ENCODE measurements around the gene ZSCAN5B. TPM values are rescaled to one million over a fixed set of nuclear protein-coding genes. Genes with fewer than 3 reads are reported as not detected.

Gene ZSCAN5B
- total and polyA plus RNA-seq, 8 donors: 0.07 TPM; not detected in 7

DNA sequence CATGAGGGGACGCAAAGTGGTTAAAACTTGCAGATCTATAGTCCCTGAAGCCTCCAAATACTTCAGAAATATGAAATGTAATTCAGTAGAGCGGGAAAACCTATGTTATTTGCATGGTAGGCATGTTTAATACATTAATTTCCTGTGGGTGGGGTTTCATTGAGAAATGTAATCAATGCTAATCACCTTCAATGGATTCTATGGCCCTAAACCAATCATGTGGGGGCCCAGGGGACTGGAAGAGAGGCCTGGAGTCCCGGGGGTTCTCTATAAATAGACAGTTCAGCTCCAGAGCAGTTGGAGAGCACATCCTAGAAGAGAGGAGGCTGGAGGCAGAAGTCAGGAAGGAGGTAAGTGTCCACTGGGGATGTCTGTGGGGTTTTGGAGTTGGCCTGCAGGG is 4.4 kb upstream of the ZSCAN5B start, which contains the start of gene ZSCAN5C:
TSS of gene ZSCAN5C (plus strand) at position 301 of the 400 bp plus-strand sequence. CDS start 3,641 bp downstream, outside the sequence.
- Histone ChIP-seq H3K36me3 (no peaks in the 10 kb centered on the region), H3K9me3 (no peaks in the 10 kb centered on the region), H3K4me3 (no peak within 1 kb of the TSS), H3K27ac (no peak within 1 kb of the TSS), H3K27me3 (no peaks in the 10 kb centered on the region), H3K4me1 (no peaks in the 10 kb centered on the region)
- intact Hi-C loops (cut with DNase I): no loop called here
- ATAC-seq (no peak), DNase-seq (no peak), FAIRE-seq (no peak)
- 74 to 76% methylated on average over 3 of the region's 3 CpGs for WGBS, 2 donors
- TF ChIP-seq, protein P1, sequence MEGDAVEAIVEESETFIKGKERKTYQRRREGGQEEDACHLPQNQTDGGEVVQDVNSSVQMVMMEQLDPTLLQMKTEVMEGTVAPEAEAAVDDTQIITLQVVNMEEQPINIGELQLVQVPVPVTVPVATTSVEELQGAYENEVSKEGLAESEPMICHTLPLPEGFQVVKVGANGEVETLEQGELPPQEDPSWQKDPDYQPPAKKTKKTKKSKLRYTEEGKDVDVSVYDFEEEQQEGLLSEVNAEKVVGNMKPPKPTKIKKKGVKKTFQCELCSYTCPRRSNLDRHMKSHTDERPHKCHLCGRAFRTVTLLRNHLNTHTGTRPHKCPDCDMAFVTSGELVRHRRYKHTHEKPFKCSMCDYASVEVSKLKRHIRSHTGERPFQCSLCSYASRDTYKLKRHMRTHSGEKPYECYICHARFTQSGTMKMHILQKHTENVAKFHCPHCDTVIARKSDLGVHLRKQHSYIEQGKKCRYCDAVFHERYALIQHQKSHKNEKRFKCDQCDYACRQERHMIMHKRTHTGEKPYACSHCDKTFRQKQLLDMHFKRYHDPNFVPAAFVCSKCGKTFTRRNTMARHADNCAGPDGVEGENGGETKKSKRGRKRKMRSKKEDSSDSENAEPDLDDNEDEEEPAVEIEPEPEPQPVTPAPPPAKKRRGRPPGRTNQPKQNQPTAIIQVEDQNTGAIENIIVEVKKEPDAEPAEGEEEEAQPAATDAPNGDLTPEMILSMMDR (IDR thresholded peaks at IDR 0.05): no peak

DNA sequence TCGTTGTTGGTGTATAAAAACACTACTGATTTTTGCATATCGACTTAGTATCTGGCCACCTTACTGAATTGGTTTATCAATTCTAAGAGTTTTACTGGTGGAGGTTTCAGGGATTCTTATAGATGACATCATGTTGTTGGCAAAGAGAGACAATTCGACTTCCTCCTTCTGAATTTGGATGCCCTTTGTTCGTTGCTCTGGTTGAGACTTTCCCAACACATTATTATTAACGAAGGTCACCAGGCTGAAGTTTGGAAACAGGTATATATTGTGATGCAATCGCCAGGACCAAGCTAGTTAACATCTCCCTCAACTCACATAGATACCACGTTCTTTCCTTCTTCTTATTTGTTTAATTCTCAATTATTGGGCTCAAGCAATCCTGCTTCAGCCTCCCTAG is 2.1 kb upstream of the ZSCAN5B start:
- no peaks in the 10 kb centered on the region for H3K4me1 ChIP-seq
- intact Hi-C loops (cut with DNase I): no loop called here
- ATAC-seq: no peak

DNA sequence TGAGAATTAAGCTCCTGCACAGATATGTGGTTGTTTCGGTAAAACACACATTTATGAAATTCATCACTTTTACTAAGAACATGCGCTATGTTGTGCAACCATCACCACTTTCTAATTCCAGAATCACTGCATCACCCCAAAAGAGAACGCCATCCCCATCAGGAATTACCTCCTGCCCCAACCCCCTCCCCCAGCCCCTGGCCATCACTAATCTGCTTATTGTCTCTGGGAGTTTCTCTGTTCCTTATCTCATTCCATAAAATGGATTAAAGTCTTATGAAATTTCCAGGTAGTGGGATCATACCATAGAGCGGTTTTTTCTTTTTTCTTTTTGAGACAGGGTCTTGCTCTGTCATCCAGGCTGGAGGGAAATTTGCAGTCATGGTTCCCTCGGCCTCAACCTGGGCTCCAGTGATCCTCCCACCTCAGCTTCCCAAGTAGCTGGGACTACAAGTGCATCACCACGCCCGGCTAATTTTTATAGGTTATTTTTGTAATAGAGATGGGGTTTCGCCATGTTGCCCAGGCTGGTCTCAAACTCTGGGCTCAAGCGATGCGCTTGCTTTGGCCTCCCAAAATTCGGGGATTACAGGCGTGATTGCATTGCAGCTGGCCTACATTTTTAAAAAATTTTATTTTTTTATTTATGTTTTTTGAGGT is 3.5 kb downstream of the ZSCAN5B start:
- intact Hi-C loops (cut with DNase I): no loop called here
- no peak for DNase-seq
- Histone ChIP-seq H3K36me3 (no peaks in the 10 kb centered on the region), H3K9me3 (no peaks in the 10 kb centered on the region), H3K4me3 (no peak overlapping the region), H3K4me1 (no peaks in the 10 kb centered on the region), H3K27me3 (no peaks in the 10 kb centered on the region), H3K27ac (no peak overlapping the region)
- ATAC-seq: no peak
- FAIRE-seq: no peak
- 75 to 83% methylated on average over 12 of the region's 12 CpGs for WGBS, 2 donors
- TF ChIP-seq, protein P1 (IDR thresholded peaks at IDR 0.05): no peak

More for the DNA sequence above, 2.1 kb upstream of the ZSCAN5B start:
- 46 to 53% methylated on average over 7 of the region's 7 CpGs for WGBS, 2 donors
- H3K27ac ChIP-seq: no peak overlapping the region
- FAIRE-seq: no peak
- no peak for DNase-seq
- no peaks in the 10 kb centered on the region for H3K27me3 ChIP-seq
- H3K36me3 ChIP-seq: no peaks in the 10 kb centered on the region
- no peak overlapping the region for H3K4me3 ChIP-seq
- TF ChIP-seq, protein P1 (IDR thresholded peaks at IDR 0.05): no peak
- H3K9me3 ChIP-seq: no peaks in the 10 kb centered on the region

DNA sequence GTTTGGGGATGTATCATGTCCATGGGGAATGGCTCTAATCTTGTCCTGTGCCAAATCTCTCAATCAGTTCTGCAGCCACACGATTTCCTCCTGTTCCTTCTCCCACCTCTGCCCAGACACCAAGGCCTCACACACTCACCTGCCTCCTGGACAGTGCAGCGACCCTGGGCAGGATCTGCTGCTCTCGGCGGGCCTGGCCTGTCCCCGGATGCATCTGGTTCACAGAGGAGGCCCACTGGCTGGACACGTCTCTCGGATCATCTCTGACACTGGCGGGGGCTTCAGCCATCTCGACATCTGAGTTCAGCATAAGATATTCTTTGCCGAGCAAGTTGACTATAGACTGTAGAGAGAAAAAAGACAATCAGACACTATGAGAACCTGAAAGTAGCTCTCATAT is 5.9 kb downstream of the ZSCAN5B start:
- Histone ChIP-seq H3K27me3 (no peaks in the 10 kb centered on the region), H3K4me3 (no peak overlapping the region), H3K4me1 (no peaks in the 10 kb centered on the region), H3K9me3 (no peaks in the 10 kb centered on the region), H3K27ac (no peak overlapping the region), H3K36me3 (no peaks in the 10 kb centered on the region)
- WGBS, 2 donors: 65 to 81% methylated on average over 10 of the region's 10 CpGs
- intact Hi-C loops (cut with DNase I): no loop called here
- FAIRE-seq (no peak), ATAC-seq (no peak), DNase-seq (no peak)
- TF ChIP-seq, protein P1 (IDR thresholded peaks at IDR 0.05): no peak

DNA sequence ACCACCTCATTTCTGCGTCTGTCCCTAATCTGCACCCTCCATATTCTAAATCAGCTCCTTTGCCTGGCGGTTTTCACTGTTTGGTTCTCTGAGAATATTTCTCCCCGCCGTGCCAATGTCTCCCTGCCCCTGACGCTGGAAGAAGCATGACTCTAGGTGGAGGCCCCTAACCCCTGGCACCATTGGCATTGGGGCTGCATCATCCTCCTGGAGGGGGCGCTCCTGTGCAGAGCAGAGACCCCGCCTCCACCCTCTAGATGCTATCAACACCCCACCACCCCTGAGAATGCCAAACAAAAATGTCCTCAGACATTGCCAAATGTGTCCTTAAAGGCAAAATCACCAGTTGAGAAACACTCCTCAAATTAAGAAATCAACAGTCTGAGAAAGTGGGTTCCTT is 6.5 kb downstream of the ZSCAN5B start:
- DNase-seq (no peak), ATAC-seq (no peak), FAIRE-seq (no peak)
- H3K9me3 ChIP-seq: no peaks in the 10 kb centered on the region
- TF ChIP-seq, protein P1 (IDR thresholded peaks at IDR 0.05): no peak
- 67 to 77% methylated on average over 7 of the region's 7 CpGs for WGBS, 2 donors
- H3K27ac ChIP-seq: no peak overlapping the region
- intact Hi-C loops (cut with DNase I): no loop called here
- no peaks in the 10 kb centered on the region for H3K4me1 ChIP-seq
- H3K36me3 ChIP-seq: no peaks in the 10 kb centered on the region
- H3K27me3 ChIP-seq: no peaks in the 10 kb centered on the region
- no peak overlapping the region for H3K4me3 ChIP-seq
